ENCODE results near the gene TAAR6.
"Not testable (repeated sequence)": the region's sequence is repeated elsewhere in the genome, so short reads cannot be mapped to it uniquely, and the experiment has no call there.

TAAR6 gene

DNA sequence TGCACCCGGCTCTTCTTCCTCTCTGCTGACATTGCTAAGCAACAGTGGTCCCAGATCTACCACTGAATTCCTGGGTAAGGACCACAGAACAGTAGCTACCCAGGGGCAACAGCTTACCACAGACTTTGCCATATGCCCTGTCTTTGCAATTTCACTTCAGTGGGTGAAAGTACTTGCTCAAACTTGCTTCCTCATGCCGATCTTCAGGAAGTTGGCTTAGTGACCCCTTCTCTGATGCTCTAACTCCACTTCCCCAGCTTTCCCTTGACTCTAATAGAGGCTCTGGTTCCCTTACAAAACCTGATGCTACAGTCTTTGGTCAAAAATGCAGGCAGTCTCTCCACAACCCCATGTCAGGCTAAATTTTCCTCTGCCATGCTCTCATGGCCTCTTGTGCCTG is 22.7 kb downstream of the TAAR6 start:
- DNase-seq: no peak

DNA sequence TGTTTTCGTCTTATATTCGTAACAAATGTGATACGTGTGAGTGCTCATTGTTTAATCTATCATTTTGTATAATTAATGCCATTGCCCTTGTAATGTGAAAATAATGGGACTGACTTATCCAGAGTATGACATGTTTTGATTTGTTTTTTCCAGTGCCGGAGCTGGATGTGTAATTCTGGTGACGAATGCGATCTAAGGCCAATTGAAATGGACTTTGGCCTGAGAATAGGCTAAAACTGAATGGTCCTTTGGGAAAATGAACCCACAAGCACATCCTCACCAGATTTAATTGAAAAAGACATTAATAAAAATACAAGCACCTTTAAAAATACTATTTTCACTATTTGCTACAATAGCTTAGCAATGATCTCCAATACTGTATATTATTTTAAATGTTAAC is 26.1 kb downstream of the TAAR6 start:
- peak in 1 of 3 experiments; percentile 41 for DNase-seq

DNA sequence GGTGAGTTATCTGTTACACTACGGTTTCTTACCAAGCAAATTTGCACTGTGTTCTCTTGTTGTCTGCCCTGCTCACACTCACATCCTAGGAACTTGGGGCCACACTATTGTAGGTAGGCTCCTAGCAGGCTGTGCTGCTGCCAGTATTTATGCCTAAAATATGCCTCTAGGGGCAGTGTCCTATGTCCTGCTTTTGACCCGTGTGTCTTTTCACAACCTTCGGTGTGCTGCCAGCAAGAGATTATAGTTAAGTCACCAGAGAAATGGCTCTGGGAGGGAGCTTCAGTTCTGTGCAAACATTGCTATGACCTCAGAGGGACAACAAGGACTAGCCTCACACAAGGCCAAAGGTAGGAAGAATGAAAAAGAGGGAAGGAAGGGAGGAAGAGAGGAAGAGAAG is 28.4 kb downstream of the TAAR6 start:
- DNase-seq: peak in 1 of 3 experiments; percentile 10

DNA sequence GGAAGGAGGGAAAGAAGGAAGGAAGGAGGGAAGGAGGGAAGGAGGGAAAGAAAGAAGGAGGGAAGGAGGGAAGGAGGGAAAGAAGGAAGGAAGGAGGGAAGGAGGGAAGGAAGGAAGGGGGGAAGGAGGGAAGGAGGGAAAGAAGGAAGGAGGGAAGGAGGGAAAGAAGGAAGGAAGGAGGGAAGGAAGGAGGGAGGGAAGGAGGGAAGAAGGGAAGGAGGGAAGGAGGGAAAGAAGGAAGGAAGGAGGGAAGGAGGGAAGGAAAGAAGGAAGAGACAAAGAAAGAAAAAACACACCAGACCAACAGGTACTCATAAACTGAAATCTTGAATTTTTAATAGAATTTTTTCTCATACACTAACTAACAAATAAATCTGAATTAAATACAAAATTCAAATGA is 30.8 kb downstream of the TAAR6 start:
- DNase-seq: not testable (repeated sequence)

DNA sequence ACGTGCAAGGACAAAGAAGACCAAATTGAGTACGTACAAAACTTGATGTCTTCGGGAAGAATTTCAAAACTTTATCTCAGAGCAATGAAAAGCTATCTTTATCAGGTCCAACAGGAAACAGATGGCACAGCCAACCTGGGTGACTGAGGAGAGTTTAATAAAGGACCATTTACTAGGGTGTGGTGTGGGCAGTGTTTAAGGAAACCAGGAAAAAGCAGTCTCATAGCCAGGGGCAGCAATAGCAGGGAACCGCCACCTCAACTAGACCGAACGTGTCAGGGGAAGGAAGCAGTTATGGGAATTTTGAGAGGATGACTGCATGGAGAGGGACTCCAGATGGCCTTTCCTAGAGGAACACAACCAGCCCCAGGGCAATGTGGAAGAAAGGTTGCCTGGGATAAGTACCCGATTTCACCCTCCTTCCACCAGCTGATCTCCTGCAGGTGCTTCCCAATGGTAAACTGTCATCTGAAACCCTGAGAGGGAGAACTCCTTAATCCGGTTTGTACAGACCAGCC is 34.6 kb downstream of the TAAR6 start:
- DNase-seq: peak in 1 of 3 experiments; percentile 52

DNA sequence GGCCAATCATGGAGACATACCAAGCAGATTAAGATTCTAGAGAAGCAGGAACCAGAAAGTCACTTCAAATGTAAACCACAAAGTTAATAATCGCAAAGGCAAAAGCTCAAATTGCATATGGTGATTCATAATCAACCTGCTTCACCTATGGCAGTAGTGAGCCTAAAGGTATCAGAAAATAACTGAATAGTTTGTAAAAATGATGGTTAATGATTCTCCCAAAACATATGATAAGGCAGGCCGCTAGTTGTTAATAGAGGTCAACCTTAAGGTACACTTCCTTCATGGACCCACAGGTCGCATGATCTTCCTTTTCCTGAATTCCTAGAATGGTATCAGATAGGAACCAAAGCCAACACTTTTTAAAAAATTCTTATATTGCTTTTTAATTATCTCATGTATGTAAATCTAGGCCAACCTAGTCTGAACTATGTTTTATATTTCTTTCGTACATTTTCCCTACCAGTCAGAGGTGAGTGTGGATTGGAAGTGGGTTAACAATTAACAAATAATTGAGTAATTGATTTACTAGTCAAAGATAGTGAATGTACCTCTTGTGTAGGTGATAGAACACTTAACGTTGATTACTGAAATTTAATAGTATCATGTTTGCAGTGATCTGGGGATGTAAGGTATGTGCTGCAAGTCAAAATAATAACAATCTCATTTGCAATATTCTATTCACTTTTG is 37.6 kb downstream of the TAAR6 start:
- DNase-seq: no peak

DNA sequence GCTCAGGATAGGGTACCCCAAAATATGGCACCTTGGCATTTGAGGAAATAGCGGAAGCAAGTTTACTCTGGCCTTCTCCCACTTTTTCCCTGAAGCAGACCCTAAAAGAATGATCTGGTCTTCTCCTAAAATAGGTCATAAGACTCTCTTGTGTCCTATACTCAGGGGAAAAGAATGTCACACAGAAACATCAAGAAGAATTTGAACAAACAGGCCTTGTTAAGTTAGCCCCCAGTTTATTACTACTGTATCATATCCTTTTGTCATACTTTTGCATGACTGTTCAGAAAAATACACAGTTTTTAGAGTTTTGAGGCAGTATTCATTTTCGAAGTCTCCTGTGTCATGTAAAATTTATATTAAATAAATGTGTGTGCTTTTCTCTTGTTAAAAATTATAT is 41.5 kb downstream of the TAAR6 start:
- DNase-seq: no peak

DNA sequence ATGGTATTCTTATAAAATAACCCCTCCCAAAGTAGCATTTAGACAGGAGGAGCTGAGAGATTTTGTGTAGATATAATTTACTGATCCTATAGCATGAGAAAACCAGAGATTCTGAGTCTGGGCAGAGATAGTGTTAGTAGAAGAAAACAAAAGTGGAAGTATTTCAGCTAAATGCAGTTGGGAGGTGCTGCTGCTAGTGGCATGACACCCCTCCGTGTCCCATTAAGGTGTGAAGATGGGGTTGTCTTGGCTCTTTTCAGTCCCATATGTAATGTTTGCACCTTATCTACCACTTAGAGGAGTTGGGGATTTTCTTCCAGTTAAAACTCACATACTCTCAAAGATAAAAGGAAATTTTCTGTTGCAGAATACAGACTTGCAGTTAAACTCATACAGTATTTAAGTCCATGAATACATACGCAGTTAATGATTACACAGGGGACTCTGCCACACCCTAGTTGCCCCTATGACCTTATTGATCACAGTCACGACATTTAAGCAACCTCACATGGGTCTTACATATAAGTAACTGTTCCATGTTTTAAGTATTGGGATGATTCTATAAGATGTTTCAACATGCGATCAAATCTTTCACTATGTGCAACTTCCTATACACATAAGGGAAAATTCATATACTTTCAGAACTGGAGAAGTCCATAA is 42.5 kb downstream of the TAAR6 start:
- no peak for DNase-seq

DNA sequence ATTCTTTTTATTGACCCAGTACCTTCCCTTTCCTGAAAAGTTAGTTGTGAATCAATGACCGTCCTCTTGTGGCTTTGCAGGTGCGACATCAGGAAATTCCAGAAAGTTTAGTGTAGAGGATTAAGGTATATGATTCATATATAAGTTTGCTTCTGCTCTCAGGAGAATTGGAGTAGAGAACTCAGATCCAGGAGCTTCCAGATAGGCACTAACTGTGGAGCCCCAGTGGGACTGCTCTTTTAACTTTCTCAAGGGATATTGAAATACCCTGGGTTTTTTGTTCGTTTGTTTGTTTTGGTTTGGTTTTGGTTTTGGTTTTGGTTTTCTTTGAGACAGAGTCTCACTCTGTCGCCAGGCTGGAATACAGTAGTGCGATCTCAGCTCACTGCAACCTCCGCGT is 44.4 kb downstream of the TAAR6 start:
- no peak for DNase-seq

DNA sequence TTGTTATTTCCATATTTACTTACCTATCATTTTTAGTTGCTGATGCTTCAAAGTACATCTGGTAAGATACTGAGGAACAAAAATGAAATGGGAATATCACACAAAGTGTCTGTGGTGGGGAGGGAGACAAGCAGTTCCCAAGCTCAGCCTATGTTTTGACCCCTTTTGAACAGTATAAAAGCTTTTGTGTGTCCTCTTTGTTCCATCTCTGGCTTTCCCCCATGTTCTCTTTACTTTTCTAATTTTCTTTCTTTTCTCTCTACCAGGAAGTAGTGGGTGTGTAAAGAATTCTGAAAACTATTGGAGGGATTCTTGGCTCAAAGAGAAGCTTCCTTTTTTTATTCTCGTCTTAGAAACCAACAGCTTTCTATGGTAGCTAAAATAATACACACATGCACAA is 46.6 kb downstream of the TAAR6 start:
- DNase-seq: no peak
